Posterior cingulate gyrus (tissue), 11 donors: ENCODE results near the gene SPIC.
A peak's percentile ranks its signal among the peaks of the same experiment; 100 is the strongest.

ENCODE experiments used
- DNase-seq, 10 donors: peaks; one replicate each; pipeline versions ENCODE4 v3.0.0 to v3.0.0-alpha.2; 2020 to 2021; ENCODE audit warnings: mixed read lengths in 3 of 10
- intact Hi-C: fragments of 100-400 bp; cut with DNase I; formaldehyde crosslinking; loops from one replicate; pipeline ENCODE4 v1.15.1; 2023

The SPIC gene

DNA sequence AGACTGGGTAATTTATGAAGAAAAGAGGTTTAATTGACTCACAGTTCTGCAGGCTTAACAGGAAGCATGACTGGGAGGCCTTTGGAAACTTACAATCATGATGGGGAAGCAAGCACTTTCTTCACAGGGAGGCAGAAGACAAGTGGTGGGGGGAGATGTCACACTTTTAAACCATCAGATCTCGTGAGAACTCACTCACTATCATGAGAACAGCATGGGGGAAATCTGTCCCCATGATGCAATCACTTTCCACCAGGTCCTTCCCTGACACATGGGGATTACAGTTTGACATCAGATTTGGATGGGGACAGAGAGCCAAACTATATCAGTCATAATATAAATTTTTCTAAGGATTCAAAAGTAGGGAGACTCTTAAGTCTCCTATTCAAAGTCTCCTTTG lies 46.0 kb downstream of the SPIC start:
- intact Hi-C loops: no loop called here
- no peak for DNase-seq

DNA sequence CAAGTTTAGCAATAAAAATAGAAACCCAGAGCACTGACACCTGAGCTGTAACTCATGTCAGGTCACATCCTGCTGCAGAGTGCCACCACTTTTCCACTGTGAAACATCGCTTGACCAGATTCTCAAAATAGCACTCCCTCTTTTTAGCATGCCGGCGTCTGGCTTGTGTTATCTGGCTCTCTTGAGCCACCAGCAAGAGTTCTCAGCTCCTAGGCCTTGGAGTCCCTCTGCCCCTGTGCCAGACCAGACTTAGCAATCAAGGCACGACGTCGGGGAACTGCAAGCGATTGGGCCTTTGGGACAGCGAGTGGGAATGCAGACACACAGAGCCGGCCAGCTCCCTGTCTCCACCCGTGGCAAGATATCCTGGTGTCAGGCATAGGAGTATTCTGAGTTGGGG lies 52.5 kb downstream of the SPIC start:
- intact Hi-C loops: no loop called here
- DNase-seq: peak in 1 of 10 donors; percentile 59

DNA sequence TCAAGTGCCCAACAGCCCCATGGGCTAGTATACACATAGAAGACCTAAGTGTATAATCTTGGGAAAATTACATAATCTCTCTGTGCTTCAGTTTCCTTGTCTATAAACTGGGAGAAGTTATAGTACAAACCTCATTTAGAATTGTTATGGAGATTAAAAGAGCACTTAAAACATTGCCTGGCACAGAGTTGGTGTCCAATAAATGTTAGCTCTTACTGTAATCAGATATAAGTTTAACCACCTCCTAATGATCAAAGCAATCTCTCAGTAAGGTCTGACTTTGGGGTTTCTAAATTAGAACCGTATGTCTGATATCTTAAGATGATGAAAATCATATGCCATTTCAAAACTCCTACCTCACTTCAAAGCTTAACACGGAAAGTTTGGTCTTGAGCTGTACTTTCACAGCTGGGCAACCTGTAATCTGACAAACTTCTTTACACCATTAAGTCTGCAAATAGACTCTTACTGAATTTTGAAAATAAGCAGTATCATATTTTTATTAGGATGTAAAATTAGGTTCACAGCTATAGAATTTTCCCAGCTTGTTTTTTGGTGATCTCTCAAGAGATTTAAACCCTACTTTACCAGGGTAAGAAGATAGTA lies 61.0 kb downstream of the SPIC start:
- DNase-seq: no peak
- intact Hi-C loops: no loop called here
